Stimulated activated CD8-positive, alpha-beta memory T cell treated with anti-CD3 and anti-CD28 coated beads, Interleukin-12 subunit alpha, Interleukin-12 subunit beta, amount 100 ng/mL, for 24 hours (primary cell): ENCODE data around the gene AHSG.
A peak's percentile ranks its signal among the peaks of the same experiment; 100 is the strongest.

Experiments used
- DNase-seq: peaks from one replicate; pipeline ENCODE4 v3.0.0-alpha.2; 2020; ENCODE audit errors: extremely low read depth

The AHSG gene

DNA sequence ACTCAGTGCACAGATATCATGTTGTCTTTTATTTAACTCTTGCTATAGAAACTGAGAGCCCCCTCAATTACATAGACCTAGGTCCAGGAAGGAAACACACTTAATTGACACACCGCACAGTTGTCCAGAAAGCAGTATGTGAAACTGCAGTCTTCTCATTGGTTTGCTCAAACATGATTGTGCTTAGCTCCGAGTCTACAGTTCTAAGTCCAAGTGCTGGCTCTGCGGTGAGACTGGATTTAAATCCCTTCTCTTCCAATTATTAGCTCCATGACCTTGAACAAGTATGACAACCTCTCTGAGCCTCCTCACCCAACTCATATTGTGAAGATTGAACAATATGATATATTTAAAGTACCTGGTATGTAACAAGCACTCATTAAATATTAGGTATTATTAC, 19.0 kb upstream of the AHSG start:
- no peak for DNase-seq

DNA sequence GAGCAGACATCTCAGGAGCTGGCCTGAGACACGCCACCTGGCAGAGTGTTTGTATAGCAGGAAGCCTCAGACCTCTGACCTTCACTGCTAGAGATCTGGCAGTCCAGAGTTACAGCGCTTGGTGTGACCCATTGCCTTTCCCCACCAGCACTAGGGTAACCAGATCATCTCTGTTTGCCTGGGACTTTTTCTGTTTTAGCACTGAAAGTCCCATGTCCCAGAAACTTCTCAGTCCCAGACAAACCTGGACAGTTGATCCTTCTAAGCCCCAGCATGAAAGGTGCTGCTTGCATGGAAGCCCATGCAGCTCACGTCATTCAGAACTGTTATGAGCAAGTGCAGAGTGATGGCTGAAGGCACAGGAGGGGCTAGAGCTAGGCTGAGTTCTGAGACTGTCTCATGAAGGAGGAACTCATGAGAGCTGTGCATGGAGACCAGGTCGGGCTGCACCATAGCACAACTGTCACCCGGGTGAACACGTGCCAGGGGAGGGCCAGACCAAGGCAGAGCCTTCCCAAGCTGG, 18.2 kb upstream of the AHSG start:
- DNase-seq = no peak

DNA sequence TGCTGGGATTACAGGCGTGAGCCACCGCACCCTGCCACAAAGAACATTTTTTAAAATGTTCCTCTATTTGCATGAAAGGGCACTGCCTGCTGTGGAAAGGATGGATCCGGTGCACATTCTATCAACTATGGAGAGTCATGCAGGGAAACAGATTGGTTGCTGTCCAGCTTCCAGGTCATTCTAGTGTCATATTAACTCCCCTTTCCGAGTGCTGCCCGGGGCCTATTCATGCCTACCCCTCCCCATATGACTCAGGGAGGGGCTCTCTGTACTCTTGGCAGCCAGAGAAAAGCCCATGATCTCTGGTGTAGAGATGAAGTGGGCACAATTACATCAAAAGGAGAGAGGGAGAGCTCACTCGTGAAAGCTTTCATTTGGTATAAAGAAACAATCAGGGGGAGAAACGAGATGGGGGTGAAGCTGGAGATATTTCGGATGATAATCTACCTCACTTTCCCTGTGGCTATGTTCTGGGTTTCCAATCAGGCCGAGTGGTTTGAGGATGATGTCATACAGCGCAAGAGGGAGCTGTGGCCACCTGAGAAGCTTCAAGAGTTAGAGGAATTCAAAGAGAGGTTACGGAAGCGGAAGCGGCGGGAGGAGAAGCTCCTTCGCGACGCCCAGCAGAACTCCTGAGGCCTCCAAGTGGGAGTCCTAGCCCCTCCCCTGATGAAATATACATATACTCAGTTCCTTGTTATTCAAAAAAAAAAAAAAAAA, 16.1 kb upstream of the AHSG start:
- DNase-seq = no peak

DNA sequence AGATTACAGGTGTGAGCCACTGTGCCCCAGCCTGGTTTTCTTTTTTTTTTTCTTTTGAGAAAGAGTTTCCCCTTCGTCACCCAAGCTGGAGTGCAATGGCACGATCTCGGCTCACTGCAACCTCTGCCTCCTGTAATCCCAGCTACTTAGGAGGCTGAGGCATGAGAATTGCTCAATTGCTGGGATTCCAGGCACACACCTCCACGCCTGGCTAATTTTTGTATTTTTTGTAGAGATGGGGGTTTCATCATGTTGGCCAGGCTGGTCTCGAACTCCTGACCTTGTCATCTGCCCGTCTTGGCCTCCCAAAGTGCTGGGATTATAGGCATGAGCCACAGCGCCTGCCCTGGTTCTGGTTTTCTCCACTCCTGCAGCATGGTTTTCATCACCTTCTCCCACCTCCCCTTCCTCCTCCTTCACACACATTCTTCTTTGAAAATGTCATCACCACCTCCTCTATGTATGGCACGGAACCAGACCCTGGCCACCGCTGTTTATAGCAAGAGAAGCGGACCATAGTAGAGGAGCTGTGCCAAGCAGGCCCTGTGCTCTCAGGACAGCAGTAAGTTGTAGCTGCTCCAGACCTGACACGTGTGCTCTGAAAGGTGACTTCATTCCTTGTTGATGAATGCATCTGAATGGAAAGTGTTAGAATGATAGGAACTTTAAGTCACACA, 14.6 kb upstream of the AHSG start:
- no peak for DNase-seq

DNA sequence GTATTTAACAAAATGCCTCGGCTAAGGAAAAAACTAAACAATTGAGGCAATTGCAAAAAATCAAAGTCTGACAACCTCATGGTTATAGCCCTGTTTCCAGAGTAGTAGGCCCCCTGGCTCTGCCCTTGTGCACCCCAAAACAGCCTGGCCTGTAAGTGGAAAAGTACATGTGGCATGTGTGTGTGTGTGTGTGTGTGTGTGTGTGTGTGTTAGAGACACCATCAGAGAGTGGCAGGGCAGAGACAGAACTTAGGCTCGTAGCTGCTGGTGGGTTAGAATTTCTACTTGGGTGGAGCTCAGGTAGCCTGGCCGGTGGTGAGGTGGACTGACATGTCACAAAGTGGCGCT, 14.1 kb upstream of the AHSG start:
- DNase-seq = no peak

DNA sequence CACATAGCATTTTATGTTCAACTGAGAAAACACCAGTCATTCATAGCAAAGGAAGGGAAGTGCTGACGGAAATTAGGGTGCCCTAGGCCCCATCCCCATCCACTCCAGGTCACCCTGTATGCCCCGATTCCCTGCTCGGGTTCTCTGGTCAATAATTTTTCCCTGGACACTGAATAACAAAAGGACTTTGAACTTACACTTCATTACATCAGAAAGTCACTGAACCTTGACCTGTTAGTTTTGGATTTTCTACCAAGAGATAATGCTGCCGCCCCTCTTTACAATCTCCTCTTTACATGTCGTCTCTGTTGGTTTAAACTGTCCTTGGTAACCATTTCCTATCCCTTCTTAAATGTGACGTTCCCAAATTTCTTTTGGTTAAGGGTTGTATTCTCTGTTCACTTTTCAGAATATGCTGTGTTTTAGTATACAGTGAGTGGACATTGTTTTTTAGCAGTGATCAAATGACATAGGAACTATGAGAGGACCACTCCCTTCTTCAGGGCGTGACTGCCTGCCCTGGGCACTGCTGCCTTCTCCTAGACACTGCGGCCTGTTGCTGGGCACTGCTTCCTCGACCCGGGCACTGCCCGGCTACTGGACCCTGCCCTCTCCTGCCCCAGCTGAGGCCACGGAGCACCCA, 13.6 kb upstream of the AHSG start:
- no peak for DNase-seq

DNA sequence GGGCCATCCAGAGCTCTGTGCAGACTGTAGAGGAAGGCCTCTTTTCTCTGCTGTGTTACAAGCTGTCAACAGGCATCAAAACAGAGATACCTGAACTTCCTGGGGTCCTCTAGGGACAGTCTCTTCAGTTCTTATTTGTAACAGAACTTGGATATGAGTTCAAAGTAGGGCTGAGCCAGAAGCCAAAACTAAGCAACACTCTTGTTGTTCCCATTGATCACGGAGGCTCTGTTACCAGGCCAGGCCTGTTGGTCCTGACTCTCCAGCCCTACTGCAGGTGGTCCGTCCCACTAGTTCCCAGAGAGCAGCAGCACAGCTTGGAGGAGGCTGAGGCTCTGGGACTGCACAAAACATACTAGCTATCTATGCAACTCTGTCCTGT, 13.1 kb upstream of the AHSG start:
- no peak for DNase-seq

DNA sequence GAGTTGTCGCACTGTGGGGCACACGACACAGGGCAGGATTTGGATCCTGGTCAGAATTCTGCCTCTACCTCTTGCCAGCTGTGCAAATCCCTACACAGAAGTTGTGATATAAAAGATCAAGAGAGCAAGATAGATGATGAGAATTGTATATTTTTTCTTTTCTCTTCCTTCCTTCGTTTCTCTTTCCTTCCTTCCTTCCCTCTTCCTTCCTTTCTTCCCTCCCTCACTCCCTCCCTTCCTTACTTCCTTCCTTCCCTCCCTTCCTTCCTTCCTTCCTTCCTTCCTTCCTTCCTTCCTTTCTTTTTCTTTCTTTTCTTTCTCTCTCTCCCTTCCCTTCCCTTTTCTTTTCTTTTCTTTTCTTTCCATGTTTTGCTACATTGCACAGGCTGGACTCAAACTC, 12.0 kb upstream of the AHSG start:
- DNase-seq = no peak

DNA sequence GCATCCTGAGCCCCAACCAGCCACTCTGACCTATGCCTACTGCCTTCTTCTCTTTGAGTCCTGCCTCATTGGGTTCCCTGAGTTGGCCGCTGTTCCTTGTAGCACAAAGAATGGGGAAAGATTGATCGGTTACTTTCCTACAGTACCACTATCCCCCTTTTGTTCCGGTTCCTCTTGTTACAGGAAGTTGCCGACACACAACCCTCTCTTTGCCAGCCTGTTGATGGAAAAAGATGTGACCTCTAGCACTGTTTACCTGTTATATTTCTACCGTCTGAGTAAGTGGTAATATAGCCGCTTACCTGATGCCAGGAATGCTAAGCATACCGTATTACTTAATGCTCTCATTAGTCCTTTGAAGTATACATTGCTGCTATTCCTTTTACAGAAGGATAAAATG, 9.7 kb upstream of the AHSG start:
- DNase-seq = no peak

DNA sequence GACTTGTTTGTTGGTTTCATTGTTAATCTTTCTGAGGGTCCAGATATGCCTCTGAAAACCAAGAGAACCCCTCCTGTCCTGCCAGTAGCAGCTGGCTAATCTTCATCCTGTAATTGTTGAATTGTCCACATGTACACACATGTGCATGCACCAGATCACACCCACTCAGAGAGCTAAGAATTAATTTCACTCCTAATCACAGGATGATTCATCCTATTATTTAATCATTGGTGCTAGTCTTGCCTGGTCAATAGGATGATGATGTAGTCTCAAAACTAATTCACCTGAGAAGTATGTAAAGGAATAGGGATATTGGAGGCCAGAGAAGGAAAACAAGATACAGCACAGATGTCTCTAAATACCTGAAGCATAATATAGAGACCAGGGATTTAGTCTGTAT, 7.8 kb upstream of the AHSG start:
- no peak for DNase-seq

DNA sequence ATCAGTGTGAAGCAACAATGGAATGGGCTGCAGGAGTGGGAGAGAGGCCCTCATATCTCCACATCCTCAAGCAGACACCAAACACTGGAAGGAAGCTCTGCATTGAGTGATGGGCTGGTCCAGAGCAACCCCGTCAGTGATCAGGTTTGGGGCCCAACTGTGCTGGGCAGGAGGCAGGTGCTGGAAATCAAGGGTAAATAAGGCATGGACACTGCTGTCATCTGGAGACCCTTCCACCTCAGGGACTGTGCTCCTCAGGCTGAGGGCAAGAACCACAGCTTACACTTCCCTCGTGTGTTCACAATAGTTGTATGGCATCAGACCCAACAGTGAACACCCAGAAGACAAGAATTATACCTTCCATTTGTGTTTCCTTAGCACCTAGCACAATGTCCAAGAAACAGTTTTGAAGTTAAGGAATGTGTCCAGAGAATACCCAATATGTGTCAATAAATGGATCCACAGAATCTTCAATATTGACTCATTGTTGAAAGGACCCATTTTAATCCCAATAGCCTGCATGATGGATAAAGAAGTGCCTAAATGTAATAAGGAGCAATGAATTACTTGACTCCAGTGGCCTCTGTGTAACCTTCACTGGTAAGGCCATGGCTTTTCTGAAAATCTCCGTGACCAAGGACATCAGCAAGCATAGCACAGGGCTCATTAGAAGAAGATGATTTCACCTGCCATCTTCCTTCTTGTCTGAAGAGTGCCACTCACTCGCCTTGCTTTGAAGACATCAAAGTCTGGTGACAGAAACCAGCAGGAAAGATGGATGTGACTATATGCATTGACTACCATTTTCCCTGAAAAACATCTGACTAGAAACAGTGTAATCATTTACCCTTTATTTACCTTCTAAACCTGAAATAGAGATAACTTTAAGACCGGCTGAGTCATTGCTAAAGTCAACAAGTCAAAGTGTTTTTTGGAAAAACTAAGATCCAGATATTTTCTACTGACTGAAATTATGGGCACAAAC, 7.0 kb upstream of the AHSG start:
- no peak for DNase-seq

DNA sequence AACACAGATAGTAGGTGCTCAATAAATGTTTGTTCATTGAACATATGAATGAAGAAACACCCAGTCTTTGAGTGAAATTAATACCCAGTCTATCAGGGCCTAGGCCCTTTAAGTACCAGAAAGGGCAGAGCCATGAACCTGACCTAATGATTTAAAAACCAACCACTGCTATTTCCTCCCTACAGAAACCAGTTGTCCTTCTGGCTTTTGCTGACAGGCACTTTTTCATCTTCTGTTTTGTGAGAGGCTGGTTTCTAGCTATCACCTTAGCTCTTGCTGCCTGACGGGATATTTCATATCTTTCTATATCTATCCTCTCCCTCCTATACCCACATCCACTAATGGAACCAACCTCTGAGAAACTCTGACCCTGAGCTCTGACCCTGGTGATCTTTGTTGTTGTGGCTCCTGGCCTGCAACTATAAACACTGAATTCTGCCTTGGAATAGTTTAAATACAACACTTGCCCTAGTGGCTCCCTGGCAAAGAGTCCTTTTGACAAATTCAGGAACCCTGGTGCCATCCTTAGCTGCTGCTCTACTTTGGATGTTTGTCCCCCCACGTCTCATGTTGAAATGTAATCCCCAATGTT, 4.1 kb upstream of the AHSG start:
- no peak for DNase-seq

DNA sequence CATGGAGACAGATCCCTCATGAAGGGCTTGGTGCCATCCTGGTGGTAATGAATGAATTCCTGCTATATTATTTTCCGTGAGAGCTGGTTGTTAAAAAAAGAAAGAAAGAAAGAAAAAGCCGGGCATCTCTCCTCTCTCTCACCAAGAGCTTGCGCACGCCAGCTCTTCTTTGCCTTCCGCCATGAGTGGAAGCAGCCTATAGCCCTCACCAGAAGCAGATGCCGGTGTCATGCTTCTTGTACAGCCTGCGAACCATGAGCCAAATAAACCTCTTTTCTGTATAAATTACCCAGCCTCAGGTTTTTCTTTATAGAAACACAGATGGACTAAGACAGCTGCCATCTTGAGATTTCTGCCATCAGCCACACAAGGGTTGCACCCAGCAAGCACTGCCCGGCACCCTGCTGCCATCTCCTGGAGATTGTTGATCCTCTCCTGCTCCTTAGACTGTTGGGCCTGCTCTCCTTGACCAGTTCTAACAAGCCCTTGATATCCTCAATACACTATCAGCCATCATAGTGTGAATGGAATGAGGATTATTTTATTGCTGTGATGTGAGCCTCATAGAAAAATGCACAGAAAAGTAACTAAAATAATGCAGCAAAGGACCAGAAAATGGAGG, 3.5 kb upstream of the AHSG start:
- no peak for DNase-seq

DNA sequence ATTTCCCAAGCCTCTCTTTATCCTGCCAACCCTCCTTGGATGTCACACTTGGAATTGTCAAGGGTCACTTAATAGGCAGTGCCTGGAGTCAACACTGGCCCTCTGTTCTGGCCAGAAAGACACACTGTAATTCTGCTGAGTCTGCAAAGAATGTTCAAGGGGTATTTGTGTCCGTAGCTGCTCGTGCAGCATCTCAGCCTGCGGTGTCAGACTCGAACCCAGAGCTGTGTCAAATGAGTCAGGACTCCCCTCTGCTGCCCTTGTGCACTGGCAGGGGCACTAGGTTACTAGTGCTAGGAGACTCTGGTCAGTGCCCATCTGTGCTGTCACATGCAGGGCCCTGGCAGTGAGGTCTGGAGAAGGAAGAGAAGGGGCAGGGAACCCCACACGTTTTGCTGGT, 795 bp upstream of the AHSG start:
- DNase-seq = no peak

DNA sequence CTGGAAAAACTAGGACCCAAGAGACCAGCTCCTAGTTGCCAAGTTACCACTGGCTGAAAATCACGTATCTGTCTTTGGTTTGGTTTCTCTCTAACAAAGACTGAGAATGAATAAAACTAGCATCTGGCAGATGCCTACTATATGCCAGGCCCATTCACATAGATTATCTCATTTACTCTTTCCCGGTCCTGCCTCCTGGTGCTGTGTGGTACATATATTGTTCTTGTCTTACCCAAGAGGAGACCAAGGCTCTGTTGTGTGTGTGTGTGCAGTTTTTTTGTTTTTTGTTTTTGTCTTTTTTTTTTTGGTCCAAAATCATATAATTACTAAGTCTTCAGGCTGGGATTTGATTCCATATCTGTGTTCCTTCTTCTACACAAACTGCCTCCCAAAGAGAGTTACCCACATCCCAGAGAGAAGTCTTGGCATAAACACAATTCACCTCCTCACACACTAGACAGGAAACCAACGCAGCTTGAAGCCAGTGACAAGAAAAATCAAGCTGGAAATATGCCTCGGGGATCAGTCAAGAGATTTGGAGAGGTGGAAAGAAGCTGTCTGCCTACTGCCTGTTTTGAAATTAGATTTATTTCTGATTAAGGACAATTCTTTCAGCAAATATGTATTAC, 891 bp downstream of the AHSG start:
- DNase-seq = no peak

DNA sequence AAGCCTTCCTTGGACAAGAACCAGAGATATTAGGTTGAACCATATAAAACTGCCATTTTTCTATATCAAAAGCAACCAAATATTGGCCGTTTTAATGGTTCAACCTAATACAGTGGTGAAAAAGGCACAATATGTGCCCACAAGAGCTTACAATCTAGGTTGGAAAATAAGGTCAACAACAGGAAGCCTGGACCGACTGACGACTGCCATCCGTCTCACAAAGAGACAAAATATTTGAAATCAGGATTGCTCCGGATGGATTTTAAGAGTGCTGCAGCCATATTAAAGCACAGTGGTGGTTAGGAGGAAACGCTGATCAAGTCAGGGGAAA, 1.4 kb downstream of the AHSG start:
- DNase-seq = no peak

DNA sequence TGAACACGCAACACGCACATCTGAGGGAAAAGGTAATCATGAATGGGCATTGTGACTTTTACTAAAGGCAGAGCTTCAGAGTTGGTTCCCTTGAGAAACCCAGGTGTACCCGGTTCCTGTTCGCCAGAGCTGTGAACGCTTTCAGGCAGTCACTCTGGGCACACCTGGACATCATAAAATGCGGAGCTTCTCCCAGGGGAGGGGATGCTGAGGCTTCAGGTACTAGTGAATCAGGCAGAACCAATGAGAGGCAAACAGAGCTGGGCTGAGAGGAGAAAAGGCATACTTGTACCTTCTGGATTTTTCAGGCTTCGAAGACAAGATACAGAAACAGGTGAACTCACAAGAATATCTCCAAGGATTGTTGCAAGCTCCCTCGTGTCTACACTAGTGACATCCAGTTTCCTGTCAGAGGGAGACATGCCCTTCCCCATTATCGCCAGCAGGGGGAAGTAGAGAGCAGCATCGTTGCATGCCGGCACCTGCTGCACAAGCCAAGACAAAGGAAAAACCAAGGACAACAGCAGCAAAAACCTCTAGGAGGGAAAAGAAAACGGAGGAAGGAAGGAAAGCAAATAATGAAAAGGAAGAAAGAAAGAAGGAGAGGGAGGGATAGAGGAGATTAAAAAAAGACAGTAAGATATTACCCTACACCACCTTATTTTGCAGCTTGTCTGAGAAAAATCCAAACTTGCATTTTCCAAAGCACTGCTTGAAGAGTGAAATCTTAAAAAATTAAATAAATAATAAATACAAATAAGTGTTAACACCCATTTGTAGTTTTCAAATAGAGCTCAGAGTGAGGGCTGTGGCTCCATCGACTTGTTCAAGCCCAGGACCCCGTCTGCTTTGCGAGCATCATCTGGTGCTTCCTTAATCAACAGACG, 2.0 kb downstream of the AHSG start:
- DNase-seq = peak; percentile 22

DNA sequence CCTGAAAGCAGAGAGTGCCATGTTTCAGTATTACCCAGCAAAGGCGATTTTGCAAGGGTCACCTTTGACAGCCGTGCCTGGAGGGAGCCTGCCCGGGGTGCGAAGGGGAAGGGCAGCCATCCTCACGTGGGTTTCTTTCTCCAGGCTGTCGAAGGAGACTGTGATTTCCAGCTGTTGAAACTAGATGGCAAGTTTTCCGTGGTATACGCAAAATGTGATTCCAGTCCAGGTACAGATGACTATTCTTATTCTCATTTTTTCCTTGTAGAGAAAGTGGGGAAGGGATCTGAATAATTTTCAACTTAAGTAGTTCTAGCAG, 3.4 kb downstream of the AHSG start:
- DNase-seq = no peak

DNA sequence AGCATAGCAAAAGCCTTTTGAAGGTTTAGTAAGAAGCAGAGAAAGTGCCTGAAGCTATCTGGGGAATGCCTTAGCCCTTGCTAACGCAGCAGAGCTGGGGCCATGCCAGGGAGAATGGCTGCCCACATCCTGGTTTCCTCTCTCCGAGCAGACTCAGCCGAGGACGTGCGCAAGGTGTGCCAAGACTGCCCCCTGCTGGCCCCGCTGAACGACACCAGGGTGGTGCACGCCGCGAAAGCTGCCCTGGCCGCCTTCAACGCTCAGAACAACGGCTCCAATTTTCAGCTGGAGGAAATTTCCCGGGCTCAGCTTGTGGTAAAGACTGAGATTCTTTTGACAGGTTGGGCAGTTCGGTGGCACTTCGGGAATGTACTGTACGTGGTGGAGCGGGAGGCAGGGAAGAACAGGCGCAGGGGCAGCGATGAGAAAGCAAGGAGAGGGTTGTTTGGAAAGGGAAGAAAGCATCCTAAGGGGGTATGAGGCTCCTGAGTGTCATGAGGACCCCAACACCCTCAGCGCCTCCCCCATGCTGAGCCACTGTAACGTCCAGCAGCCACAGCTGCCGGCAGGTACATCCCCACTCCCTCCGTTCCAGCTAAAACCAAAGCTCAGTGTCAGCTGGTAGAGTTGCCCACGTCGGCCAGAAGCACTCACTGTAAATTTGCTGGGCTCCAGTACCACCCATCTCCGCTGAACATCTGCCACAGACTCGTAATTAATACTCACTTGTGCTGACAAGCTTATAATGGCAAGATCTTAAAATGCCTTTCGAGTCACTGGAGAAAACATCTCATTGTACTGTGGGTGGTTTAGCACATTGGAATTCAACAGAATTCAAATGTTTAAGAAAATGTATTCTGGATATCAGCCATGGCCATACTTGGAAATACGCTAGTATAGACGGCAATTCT, 4.4 kb downstream of the AHSG start:
- DNase-seq = peak; percentile 60
